ENCODE results near the gene PAX9.

The PAX9 gene

GRCh38 chr14:36661506-36662257, at the start of gene PAX9:
TSS of gene PAX9 (plus strand) at chr14:36661860. CDS start at chr14:36662090, 230 bp downstream.
- H3K9me3 ChIP-seq: peaks cover 56% of the 10 kb centered on the region
- peak within 1 kb of the TSS; percentile 77 for H3K4me2 ChIP-seq
- H3K4me3 ChIP-seq: peak within 1 kb of the TSS; percentile 41; the same call in 1 of the 2 replicates
- H3K4me1 ChIP-seq: peaks cover 30% of the 10 kb centered on the region
- peaks cover 8% of the 10 kb centered on the region; the same call in 1 of the 2 replicates for H3K36me3 ChIP-seq
- peaks cover 59% of the 10 kb centered on the region for H3K27me3 ChIP-seq
- H4K20me1 ChIP-seq: peaks cover 6% of the 10 kb centered on the region; the same call in 1 of the 2 replicates
- TF ChIP-seq Cebpa-rat (IDR thresholded peaks at IDR 0.05): no peak
- no peak within 1 kb of the TSS for H3K9ac ChIP-seq
- no peak within 1 kb of the TSS for H3K27ac ChIP-seq

GRCh38 chr14:36617824-36618223, 43.8 kb upstream of the PAX9 start:
- TF ChIP-seq Cebpa-rat (IDR thresholded peaks at IDR 0.05): no peak
- Histone ChIP-seq H3K4me2 (no peak overlapping the region), H3K27ac (no peak overlapping the region), H4K20me1 (no peaks in the 10 kb centered on the region), H3K9me3 (no peaks in the 10 kb centered on the region), H3K27me3 (no peaks in the 10 kb centered on the region), H3K4me3 (no peak overlapping the region), H3K36me3 (no peaks in the 10 kb centered on the region), H3K4me1 (0 out of 2 replicates have a peak, but pooled peaks cover 4% of the 10 kb centered on the region), H3K9ac (no peak overlapping the region)

- no peak for TF ChIP-seq Cebpa-rat (IDR thresholded peaks at IDR 0.05)
- H3K36me3 ChIP-seq: no peaks in the 10 kb centered on the region
- no peak overlapping the region for H3K4me3 ChIP-seq
- H3K9ac ChIP-seq: no peak overlapping the region
- H3K9me3 ChIP-seq: no peaks in the 10 kb centered on the region
- H3K27me3 ChIP-seq: no peaks in the 10 kb centered on the region
- H4K20me1 ChIP-seq: no peaks in the 10 kb centered on the region
- no peak overlapping the region for H3K27ac ChIP-seq
- 0 out of 2 replicates have a peak, but pooled peaks cover 4% of the 10 kb centered on the region for H3K4me1 ChIP-seq
- H3K4me2 ChIP-seq: no peak overlapping the region
Measured at GRCh38 chr14:36618641-36619040, 43.0 kb upstream of the PAX9 start.

GRCh38 chr14:36619131-36619530, 42.5 kb upstream of the PAX9 start:
- H3K4me1 ChIP-seq: 0 out of 2 replicates have a peak, but pooled peaks cover 4% of the 10 kb centered on the region
- TF ChIP-seq Cebpa-rat (IDR thresholded peaks at IDR 0.05): no peak
- H3K9ac ChIP-seq: no peak overlapping the region
- H3K27ac ChIP-seq: no peak overlapping the region
- no peak overlapping the region for H3K4me3 ChIP-seq
- H4K20me1 ChIP-seq: no peaks in the 10 kb centered on the region
- no peaks in the 10 kb centered on the region for H3K9me3 ChIP-seq
- H3K36me3 ChIP-seq: no peaks in the 10 kb centered on the region
- H3K27me3 ChIP-seq: no peaks in the 10 kb centered on the region
- no peak overlapping the region for H3K4me2 ChIP-seq

- H3K27me3 ChIP-seq: no peaks in the 10 kb centered on the region
- no peaks in the 10 kb centered on the region for H3K9me3 ChIP-seq
- H3K36me3 ChIP-seq: no peaks in the 10 kb centered on the region
- no peak overlapping the region for H3K9ac ChIP-seq
- 0 out of 2 replicates have a peak, but pooled peaks cover 4% of the 10 kb centered on the region for H3K4me1 ChIP-seq
- H3K27ac ChIP-seq: no peak overlapping the region
- H3K4me3 ChIP-seq: no peak overlapping the region
- no peaks in the 10 kb centered on the region for H4K20me1 ChIP-seq
- H3K4me2 ChIP-seq: no peak overlapping the region
- no peak for TF ChIP-seq Cebpa-rat (IDR thresholded peaks at IDR 0.05)
Measured at GRCh38 chr14:36619853-36620252, 41.8 kb upstream of the PAX9 start.

- Histone ChIP-seq H3K27me3 (no peaks in the 10 kb centered on the region), H3K4me3 (no peak overlapping the region), H3K36me3 (no peaks in the 10 kb centered on the region), H4K20me1 (no peaks in the 10 kb centered on the region), H3K9me3 (no peaks in the 10 kb centered on the region), H3K9ac (no peak overlapping the region), H3K4me1 (no peaks in the 10 kb centered on the region), H3K4me2 (no peak overlapping the region), H3K27ac (no peak overlapping the region)
- TF ChIP-seq Cebpa-rat (IDR thresholded peaks at IDR 0.05): no peak
Measured at GRCh38 chr14:36625014-36625413, 36.6 kb upstream of the PAX9 start.

- Histone ChIP-seq H3K4me1 (no peaks in the 10 kb centered on the region), H3K27me3 (no peaks in the 10 kb centered on the region), H3K36me3 (no peaks in the 10 kb centered on the region), H3K4me3 (no peak overlapping the region), H3K27ac (no peak overlapping the region), H3K4me2 (no peak overlapping the region), H3K9me3 (no peaks in the 10 kb centered on the region), H3K9ac (no peak overlapping the region), H4K20me1 (no peaks in the 10 kb centered on the region)
- TF ChIP-seq Cebpa-rat (IDR thresholded peaks at IDR 0.05): no peak
Measured at GRCh38 chr14:36625436-36625835, 36.2 kb upstream of the PAX9 start.

GRCh38 chr14:36626151-36626550, 35.5 kb upstream of the PAX9 start:
- Histone ChIP-seq H3K4me3 (no peak overlapping the region), H3K36me3 (no peaks in the 10 kb centered on the region), H3K4me2 (no peak overlapping the region)

GRCh38 chr14:36627981-36628380, 33.7 kb upstream of the PAX9 start:
- Histone ChIP-seq H3K4me2 (no peak overlapping the region), H3K27me3 (no peaks in the 10 kb centered on the region), H3K4me3 (no peak overlapping the region), H4K20me1 (no peaks in the 10 kb centered on the region), H3K9me3 (no peaks in the 10 kb centered on the region), H3K27ac (no peak overlapping the region), H3K9ac (no peak overlapping the region), H3K36me3 (no peaks in the 10 kb centered on the region), H3K4me1 (no peaks in the 10 kb centered on the region)
- TF ChIP-seq Cebpa-rat (IDR thresholded peaks at IDR 0.05): no peak

More at GRCh38 chr14:36626151-36626550, 35.5 kb upstream of the PAX9 start:
- Histone ChIP-seq H4K20me1 (no peaks in the 10 kb centered on the region), H3K27ac (no peak overlapping the region), H3K9ac (no peak overlapping the region), H3K9me3 (no peaks in the 10 kb centered on the region), H3K27me3 (no peaks in the 10 kb centered on the region), H3K4me1 (no peaks in the 10 kb centered on the region)
- TF ChIP-seq Cebpa-rat (IDR thresholded peaks at IDR 0.05): no peak

- Histone ChIP-seq H3K36me3 (no peaks in the 10 kb centered on the region), H3K4me1 (no peaks in the 10 kb centered on the region), H3K9me3 (no peaks in the 10 kb centered on the region), H4K20me1 (no peaks in the 10 kb centered on the region), H3K27ac (no peak overlapping the region), H3K27me3 (no peaks in the 10 kb centered on the region), H3K4me3 (no peak overlapping the region), H3K9ac (no peak overlapping the region), H3K4me2 (no peak overlapping the region)
- no peak for TF ChIP-seq Cebpa-rat (IDR thresholded peaks at IDR 0.05)
Measured at GRCh38 chr14:36633580-36633979, 28.1 kb upstream of the PAX9 start.
